CD4-positive, alpha-beta T cell treated with Interleukin-10 for 1 hour (primary cell): ENCODE results near the gene PCYT2.
"Not testable (repeated sequence)": the region's sequence is repeated elsewhere in the genome, so short reads cannot be mapped to it uniquely, and the experiment has no call there.

Source experiments
- DNase-seq: peaks from one replicate; pipeline ENCODE4 v3.0.0-alpha.2; 2020

The PCYT2 gene

DNA sequence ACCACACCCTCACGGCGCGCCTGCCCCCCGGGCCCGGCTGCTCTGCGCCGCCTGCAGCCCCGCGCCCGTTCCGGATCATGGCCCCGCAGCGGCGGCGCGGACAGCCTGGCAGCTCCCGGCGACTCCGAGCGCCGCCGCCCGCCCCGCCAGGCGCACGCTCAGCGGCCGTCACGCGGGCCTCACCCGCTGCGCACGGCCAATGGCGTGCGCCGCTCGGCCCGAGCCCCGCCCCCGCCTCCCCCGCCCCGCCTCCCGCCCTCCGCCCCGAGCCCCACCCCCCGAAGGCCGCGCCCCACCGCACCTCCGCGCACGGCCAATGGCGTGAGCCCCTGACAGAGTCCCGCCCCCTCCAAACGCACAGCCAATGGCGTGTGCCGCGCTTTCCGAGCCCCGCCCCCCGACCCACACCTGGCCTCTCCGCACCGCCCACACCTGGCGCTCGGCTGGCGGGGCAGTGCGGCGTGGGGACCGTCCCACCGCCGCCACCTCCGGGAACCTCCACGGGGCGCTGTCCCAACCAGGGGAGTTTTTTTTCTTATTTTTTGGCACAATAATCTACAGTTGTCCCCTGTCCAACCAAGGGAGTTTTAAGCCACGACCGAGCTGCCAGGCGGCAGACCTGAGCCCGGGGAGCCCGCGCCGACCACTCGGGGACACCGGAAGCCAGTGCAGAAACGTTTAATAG, at the start of gene PCYT2:
Gene PCYT2, minus strand, starts transcription at position 123 of the 685 bp plus-strand sequence. Its CDS starts 44 bp downstream, at position 79.
- DNase-seq = peak; percentile 95

DNA sequence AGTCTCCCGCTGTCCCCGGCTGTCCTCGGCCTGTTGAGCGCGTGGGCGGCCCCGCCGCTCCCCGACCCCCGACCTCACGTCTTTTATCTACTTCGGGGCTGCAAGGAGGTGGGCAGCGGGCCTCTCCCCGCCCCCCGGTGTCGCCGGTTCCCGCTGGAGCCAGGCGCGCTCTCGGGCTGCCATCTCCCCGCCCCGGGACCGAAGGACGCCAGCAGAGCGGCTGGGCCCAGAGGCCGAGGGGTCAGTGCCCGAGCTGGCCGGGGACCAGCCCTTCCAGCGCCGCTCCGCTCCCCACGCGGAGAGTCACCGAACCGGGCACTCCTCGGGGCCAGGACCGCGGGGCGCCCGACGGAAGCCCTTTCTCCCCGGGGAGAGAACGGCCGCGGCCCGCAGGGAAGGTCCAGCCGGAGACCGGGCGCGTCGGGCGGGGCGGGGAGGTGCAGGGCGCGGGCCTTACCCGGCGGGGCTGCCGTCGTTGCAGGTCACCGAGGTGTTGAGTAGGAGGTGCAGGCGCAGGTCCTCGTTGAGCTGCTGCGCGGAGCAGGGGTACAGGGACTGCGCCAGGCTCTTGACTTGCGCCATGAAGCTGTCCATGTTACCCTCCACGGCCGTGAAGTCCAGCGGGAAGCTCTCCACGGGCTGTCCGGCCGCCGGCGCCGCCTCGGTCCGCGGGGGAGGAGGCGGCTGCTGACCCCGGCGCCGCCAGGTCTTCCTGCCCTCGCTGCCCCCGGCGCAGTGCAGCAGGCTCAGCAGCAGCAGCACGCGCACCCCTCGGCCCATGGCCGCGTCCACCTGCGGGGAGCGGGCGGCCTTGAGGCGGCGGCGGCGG, 49.1 kb upstream of the PCYT2 start:
- DNase-seq = no peak

DNA sequence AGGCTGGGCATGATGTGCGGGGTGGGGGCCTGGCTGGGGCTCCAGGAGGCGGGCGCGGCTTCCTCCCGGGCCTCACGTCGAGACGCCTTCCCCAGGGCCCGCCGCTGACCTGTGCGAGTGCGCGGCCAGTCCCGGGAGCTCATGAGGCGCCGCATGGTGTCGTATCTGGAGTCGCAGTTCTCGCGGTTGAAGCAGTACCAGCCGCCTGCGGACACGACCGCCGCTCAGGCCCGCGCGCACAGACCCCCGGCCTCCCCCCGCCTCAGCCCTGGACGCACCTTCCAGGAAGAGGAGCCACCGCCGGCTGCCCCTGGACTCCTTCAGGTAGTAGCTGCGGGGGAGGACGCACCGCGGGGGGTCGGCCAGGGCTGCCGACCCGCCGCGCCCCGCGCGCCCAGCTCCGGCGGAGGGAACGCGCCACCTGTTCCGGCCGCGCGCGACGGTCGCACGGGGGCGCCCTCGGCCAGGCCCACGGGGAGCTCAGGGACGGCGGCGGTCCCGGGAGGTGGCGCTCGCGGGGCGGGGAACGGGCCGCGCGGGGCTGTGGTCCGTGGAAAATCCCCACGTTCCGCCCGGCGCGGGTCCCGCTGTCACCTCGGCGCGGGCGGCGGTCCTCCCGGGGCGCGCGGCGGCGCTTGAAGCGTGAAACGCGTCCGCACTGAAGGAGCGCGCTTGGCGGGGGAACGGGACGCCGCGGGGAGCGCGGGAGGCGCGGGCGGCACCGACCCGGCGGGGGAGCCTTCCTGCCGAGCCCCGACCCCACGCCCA, 48.3 kb upstream of the PCYT2 start:
- DNase-seq = peak; percentile 88

DNA sequence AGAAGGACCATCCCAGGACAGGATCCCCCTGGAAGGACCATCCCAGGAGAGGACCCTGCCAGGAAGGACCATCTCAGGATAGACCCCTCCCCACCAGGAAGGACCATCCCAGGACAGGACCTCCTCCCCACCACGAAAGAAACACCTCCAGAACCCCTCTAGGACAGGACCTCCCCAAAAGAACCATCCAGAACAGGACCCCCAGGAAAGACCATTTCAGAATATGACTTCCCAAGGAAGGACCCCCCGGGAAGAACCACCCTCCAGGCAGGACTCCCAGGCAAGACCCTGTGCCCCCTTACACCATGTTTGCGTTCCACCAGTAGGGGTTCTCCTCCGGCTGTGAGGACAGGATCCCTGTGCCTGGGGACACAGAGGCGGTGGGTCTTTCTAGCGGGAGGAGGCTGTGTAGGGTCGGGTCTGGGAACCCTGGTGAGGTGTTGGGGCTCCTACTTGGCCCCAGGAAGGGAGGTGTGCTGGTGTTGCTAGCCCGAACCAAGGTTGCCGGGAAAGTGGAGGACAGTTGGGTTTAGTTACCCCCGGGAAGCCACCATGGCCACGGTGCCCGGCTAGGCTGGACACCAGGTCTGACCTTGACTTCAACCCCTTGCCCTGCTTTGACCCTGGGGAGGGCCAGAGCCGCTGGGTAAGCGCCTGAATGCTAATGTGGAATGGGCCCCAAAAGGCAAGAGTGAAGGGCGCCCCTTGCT, 47.6 kb upstream of the PCYT2 start:
- DNase-seq = no peak

DNA sequence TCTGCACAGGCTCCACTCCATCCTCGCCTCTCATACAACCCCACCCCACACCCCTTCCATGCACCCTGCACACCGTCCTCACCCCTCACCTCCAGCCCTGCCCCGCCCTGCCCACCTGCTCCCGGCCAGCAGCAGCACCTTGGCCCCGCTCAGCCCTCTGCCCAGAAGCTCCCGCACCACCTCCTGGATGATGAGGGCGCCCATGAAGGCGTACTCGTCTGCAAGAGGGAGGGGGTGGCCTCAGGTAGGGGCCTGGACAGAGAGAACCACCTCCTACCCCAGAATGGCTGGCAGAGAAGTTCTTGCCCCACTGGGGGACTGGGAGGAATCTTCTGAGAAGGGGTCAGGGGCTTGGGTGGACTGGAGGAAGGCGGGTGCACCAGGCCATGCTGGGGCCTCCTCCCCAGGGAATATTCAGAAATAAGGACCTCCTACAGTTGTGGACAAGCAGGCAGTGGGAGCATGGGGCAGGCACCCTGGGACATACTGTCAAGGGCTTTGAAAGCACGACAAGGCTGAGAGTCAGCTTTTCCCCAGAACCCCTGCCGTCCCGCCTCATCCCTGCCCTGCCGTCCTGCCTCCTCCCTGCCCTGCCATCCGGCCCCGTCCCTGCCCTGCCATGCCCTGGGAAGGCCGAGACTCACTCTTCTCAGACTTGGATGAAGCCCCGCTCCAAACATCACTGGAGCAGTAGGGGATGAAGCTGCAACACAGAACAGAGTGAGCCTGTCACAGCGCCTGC, 46.7 kb upstream of the PCYT2 start:
- DNase-seq = no peak

DNA sequence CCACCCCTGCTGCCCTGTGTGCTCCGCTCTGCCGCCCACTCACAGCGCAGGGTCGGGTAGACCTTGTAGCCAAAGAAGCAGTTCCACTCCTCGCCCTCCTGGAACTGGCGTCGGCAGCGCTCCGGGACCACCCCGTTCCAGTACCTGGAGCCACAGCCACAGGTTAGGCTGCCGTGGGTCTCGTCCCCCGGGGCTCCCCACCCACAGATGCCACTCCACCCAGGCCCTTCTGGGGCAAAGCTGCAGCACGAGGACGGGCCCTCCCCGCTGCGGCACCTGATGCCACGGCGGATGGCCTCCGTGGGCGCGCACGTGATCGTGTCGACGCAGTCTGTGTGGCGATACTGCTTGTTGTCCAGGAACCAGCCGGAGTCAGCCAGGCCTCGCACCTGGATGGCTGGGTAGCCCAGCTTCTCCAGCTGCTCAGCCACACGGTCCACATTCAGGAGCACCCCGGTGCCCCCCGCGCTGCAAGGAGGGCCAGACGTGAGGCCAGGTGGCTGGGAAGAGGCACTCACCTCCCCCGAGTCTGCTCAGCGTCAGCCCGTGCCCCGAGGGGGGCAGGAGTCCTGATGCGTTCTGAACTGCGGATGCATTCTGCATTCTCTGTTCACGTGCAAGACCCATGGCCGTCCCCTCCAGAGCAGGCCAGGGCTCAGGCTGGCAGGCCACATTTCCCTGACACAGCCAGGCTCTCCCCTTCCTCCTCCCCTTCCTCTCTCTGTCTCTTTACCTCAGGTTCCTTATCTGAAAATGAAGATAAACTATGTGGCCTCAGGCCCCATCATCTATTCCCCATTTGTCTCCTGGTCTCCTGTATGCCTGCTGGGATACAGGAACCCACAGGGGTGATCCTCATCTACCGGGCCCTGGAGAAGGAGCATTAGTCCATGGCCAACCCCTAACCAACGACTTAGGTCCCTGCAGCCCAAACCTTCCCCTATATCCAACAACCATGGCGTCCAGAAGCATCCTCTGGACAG, 45.7 kb upstream of the PCYT2 start:
- no peak for DNase-seq

GRCh38 chr17:81955756-81956544, 44.8 kb upstream of the PCYT2 start:
- no peak for DNase-seq

GRCh38 chr17:81955058-81955681, 44.0 kb upstream of the PCYT2 start:
- no peak for DNase-seq

- no peak for DNase-seq
These were observed 43.2 kb upstream of the PCYT2 start for GRCh38 chr17:81954131-81955057.

DNA sequence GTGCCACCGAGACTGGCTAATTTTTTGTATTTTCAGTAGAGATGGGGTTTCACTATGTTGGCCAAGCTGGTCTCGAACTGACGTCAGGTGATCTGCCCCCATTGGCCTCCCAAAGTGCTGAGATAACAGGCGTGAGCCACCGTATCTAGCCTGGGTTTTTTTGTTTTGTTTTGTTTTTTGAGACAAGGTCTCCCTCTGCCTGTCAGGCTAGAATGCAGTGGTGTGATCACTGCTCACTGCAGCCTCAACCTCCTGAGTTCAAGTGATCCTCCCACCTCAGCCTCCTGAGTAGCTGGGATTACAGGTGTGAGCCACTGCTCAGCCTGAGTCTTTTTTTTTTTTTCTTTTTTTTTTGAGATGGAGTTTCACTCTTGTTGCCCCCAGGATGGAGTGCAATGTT, 42.2 kb upstream of the PCYT2 start:
- DNase-seq = not testable (repeated sequence)

GRCh38 chr17:81952792-81953228, 41.6 kb upstream of the PCYT2 start:
- DNase-seq = no peak

GRCh38 chr17:81951785-81952684, 40.8 kb upstream of the PCYT2 start:
- no peak for DNase-seq

- no peak for DNase-seq
These were observed 39.3 kb upstream of the PCYT2 start for GRCh38 chr17:81950501-81950900.

- no peak for DNase-seq
These were observed 37.6 kb upstream of the PCYT2 start for GRCh38 chr17:81948635-81949378.

DNA sequence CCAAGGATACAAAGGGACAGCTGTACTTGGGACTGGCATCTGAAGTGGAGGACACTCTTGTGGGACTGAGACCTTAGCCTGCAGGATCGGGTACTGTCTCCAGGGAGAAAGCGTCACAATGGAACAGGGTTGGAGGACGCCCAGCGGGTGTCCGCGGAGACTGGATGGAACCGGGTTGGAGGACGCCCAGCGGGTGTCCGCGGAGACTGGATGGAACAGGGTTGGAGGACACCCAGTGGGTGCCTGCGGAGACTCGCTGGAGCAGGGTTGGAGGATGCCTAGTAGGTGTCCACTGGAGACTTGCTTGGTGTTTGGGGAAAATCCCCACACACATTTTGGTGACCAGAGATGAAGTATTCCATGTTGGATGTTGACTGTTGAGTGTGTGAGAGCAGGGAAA, 36.0 kb upstream of the PCYT2 start, which contains the start of gene MYADML2:
Gene MYADML2, minus strand, starts transcription at position 45 of the 400 bp plus-strand sequence. CDS start 5,492 bp downstream, outside the sequence.
- no peak for DNase-seq

GRCh38 chr17:81944858-81945257, 33.7 kb upstream of the PCYT2 start:
- no peak for DNase-seq
